Pancreas (tissue), 10 donors: Measurements from ENCODE around the gene BRAT1. TPM values are rescaled to one million over a fixed set of nuclear protein-coding genes. Genes with fewer than 3 reads are reported as not detected.
A peak's percentile ranks its signal among the peaks of the same experiment; 100 is the strongest.

Experiments used
- ATAC-seq, 4 donors: fragments of 200-7000 bp; cut with Tn5 transposase; one replicate each; pipeline versions ENCODE4 v1.8.0 to v1.9.1; 2020; ENCODE audit warnings: mild to moderate bottlenecking in 4 of 4, moderate library complexity in 4 of 4
- DNase-seq, 6 donors: peaks; one replicate each; pipeline ENCODE4 v3.0.0-alpha.2; 2020
- FAIRE-seq: peaks from 2 replicates; lab custom pipeline; 2012; peaks lifted over from hg19 to GRCh38; lab: Jason Lieb, UNC
- H3K27ac ChIP-seq, 4 donors: fragments of 200-600 bp; sonication (generic); 1 replicate in 3 of 4; 2 replicates in 1 of 4; pipeline versions ENCODE4 v1.5.0 to v1.8.0; 2020
- H3K27me3 ChIP-seq, 4 donors: fragments of 200-600 bp; one replicate each; pipeline ENCODE4 v1.8.0; 2021
- H3K36me3 ChIP-seq, 3 donors: fragments of 200-600 bp; sonication (generic) in 1 of 3; one replicate each; pipeline versions ENCODE4 v1.5.0 to v1.8.0; 2020 to 2021
- H3K4me1 ChIP-seq, 3 donors: fragments of 200-600 bp; one replicate each; pipeline ENCODE4 v1.8.0; 2021
- H3K4me3 ChIP-seq, 4 donors: fragments of 200-600 bp; sonication (generic) in 2 of 4; one replicate each; pipeline versions ENCODE4 v1.5.0 to v1.8.0; 2020 to 2021
- H3K9me3 ChIP-seq, 4 donors: fragments of 200-600 bp; one replicate each; pipeline ENCODE4 v1.8.0; 2021
- CTCF ChIP-seq, 4 donors: fragments of 200-600 bp; sonication (generic) in 3 of 4; IDR thresholded peaks; one replicate each; pipeline versions ENCODE4 v1.5.0 to v1.8.0; 2021; ENCODE audit warnings: antibody characterized with exemption in 4 of 4
- WGBS, 2 donors: extraction: QIAGEN DNeasy Blood & Tissue Kit; methylation state at CpG; one replicate each; pipeline ENCODE4 v1.1.7; 2013; 5-methylcytosine and 5-hydroxymethylcytosine counted together
- intact Hi-C, 3 donors: fragments of 100-400 bp; cut with DNase I; formaldehyde crosslinking; loops; one replicate each; pipeline versions ENCODE4 v1.11.1 to v1.14.2; 2022
- polyA plus RNA-seq, 2 donors: library from polyadenylated mRNA; stranded (reverse); fragments of 200-250 nt; gene quantifications; one replicate each; pipeline ENCODE4 v1.2.3, GENCODE V29; 2013
- total RNA-seq, 6 donors: library from RNA; stranded (reverse); fragmentation: NEBNext Ultra II Directional in 4 of 6; extraction: Animal tissue kit (Norgen Biotek cat#: 25700) in 4 of 6; gene quantifications; one replicate each; pipeline versions ENCODE4 v1.2.1 to v1.2.4, GENCODE V29; 2021 to 2023
- donor health status: healthy with polysubstance abuse.
- donor health status: DM: no; HTN: no; CAD: no; lungs with moderate emphysema.
- donor health status: DM: no; HTN: no; CAD: no.
- donor health status: control.
- donor health status: control.
- donor health status: Bipolar disorder and iron deficiency.
- donor health status: DM: yes; HTN: yes; CAD: no.
- donor health status: DM: no; HTN: no; CAD: no.
- donor health status: DM: no; HTN: no; CAD: no.
- donor health status: DM: yes; HTN: yes; CAD: no.

The BRAT1 gene
- total and polyA plus RNA-seq, 8 donors: 11.8 to 54.4 (median 15.2) TPM

- no peaks in the 10 kb centered on the region for H3K4me1 ChIP-seq
- intact Hi-C loops: no loop called here
- no peaks in the 10 kb centered on the region for H3K9me3 ChIP-seq
- H3K27me3 ChIP-seq: no peaks in the 10 kb centered on the region
- no peak overlapping the region for H3K4me3 ChIP-seq
- DNase-seq (peak in 1 of 6 donors; percentile 32), FAIRE-seq (no peak), ATAC-seq (no peak)
- H3K27ac ChIP-seq: no peak overlapping the region
- no peaks in the 10 kb centered on the region for H3K36me3 ChIP-seq
- no peak for TF ChIP-seq CTCF (IDR thresholded peaks at IDR 0.05)
- WGBS, 2 donors: 60 to 62% methylated on average over 10 of the region's 11 CpGs
Measured at GRCh38 chr7:2493205-2494164, 61.8 kb downstream of the BRAT1 start.

GRCh38 chr7:2492038-2492437 lies 63.3 kb downstream of the BRAT1 start:
- intact Hi-C loops: no loop called here
- no peak for FAIRE-seq

GRCh38 chr7:2490181-2490651 lies 65.1 kb downstream of the BRAT1 start:
- Histone ChIP-seq H3K36me3 (no peaks in the 10 kb centered on the region), H3K9me3 (no peaks in the 10 kb centered on the region), H3K4me3 (no peak overlapping the region), H3K27ac (no peak overlapping the region), H3K27me3 (no peaks in the 10 kb centered on the region), H3K4me1 (no peaks in the 10 kb centered on the region)
- ATAC-seq (no peak), FAIRE-seq (no peak), DNase-seq (no peak)
- TF ChIP-seq CTCF (IDR thresholded peaks at IDR 0.05): no peak
- 68 to 73% methylated on average over 12 to 13 of the region's 13 CpGs for WGBS, 2 donors
- intact Hi-C loops: no loop called here

More at GRCh38 chr7:2492038-2492437, 63.3 kb downstream of the BRAT1 start:
- H3K9me3 ChIP-seq: no peaks in the 10 kb centered on the region
- H3K4me1 ChIP-seq: no peaks in the 10 kb centered on the region
- H3K27ac ChIP-seq: no peak overlapping the region
- no peak overlapping the region for H3K4me3 ChIP-seq
- WGBS, 2 donors: 87 to 97% methylated on average over 2 of the region's 2 CpGs
- no peak for TF ChIP-seq CTCF (IDR thresholded peaks at IDR 0.05)
- H3K27me3 ChIP-seq: no peaks in the 10 kb centered on the region
- H3K36me3 ChIP-seq: no peaks in the 10 kb centered on the region
- DNase-seq: no peak
- no peak for ATAC-seq

- intact Hi-C loops: loop anchor here in 1 of 3 donors (10.0 kb wide), 1 partner anchor 176 kb away; no protein-coding TSS in a partner anchor
- Histone ChIP-seq H3K27me3 (no peaks in the 10 kb centered on the region), H3K9me3 (no peaks in the 10 kb centered on the region), H3K4me3 (no peak overlapping the region), H3K4me1 (no peaks in the 10 kb centered on the region), H3K27ac (no peak overlapping the region), H3K36me3 (no peaks in the 10 kb centered on the region)
- no peak for TF ChIP-seq CTCF (IDR thresholded peaks at IDR 0.05)
- FAIRE-seq (no peak), DNase-seq (peak in 1 of 6 donors; percentile 47), ATAC-seq (peak in 1 of 4 donors; percentile 8)
- 48 to 52% methylated on average over 9 of the region's 9 CpGs for WGBS, 2 donors
Measured at GRCh38 chr7:2488681-2489080, 66.6 kb downstream of the BRAT1 start.
